GM23338 (cell line): Measurements from ENCODE around the gene DNAH11.

Experiments used
- CTCF ChIP-seq, 2 experiments: fragments of 200-600 bp in 1 of 2; sonication (generic) in 1 of 2; conservative IDR thresholded peaks; 2 replicates each; pipeline versions ENCODE4 v1.5.1 to v1.6.1; 2016 to 2017; ENCODE audit warnings: antibody characterized with exemption in 2 of 2, low read depth in 2 of 2, mild to moderate bottlenecking in 2 of 2, moderate library complexity in 1 of 2
- EZH2 ChIP-seq: fragments of 200-600 bp; sonication (generic); IDR thresholded peaks from one replicate; pipeline ENCODE4 v1.8.0; 2017; ENCODE audit warnings: antibody characterized with exemption, mild to moderate bottlenecking, low read depth; ENCODE audit not compliant: unreplicated experiment
- EZH2phosphoT487 ChIP-seq: fragments of 200-600 bp; sonication (generic); IDR thresholded peaks from one replicate; pipeline ENCODE4 v1.8.1; 2018; ENCODE audit warnings: antibody characterized with exemption; ENCODE audit not compliant: unreplicated experiment
- NANOG ChIP-seq: IDR thresholded peaks from 2 replicates; pipeline ENCODE4 v1.6.1; 2016; ENCODE audit warnings: antibody characterized with exemption, borderline replicate concordance
- POLR2AphosphoS5 ChIP-seq: IDR thresholded peaks from 2 replicates; pipeline ENCODE4 v1.6.1; 2016; ENCODE audit warnings: antibody characterized with exemption, low read depth
- REST ChIP-seq: IDR thresholded peaks from one replicate; pipeline ENCODE4 v1.6.1; 2018; ENCODE audit warnings: antibody characterized with exemption; ENCODE audit not compliant: unreplicated experiment
- ZNF114 ChIP-seq: fragments of 250-450 bp; sonication (Bioruptor Pico); IDR thresholded peaks from 2 replicates; pipeline ENCODE4 v1.5.0; 2020; ENCODE audit warnings: mild to moderate bottlenecking, moderate library complexity

GRCh38 chr7:21844742-21845141, 301.9 kb downstream of the DNAH11 start:
- TF ChIP-seq REST (no peak), CTCF (conservative IDR thresholded peaks at IDR 0.05; ENCODE audit: low read depth in 2 of 2) (no peak), NANOG (no peak), EZH2 (no peak), POLR2AphosphoS5 (no peak), EZH2phosphoT487 (no peak), ZNF114 (no peak)
